HepG2 (cell line): ENCODE results near the gene NTMT1. TPM values are rescaled to one million over a fixed set of nuclear protein-coding genes. Genes with fewer than 3 reads are reported as not detected.

Experiments
- ASH2L ChIP-seq: fragments of 300-600, 200-600 bp; sonication (generic); IDR thresholded peaks from 2 replicates; pipeline ENCODE4 v1.7.0; 2017; ENCODE audit warnings: low read depth, mild to moderate bottlenecking, moderate library complexity, mixed read lengths, low read length; ENCODE audit not compliant: insufficient read length
- GLI4 ChIP-seq: sonication (generic); formaldehyde crosslinking; IDR thresholded peaks from 2 replicates; pipeline ENCODE4 v1.5.1; 2020; ENCODE audit warnings: missing genetic modification reagents, mild to moderate bottlenecking, moderate library complexity, borderline replicate concordance
- HES4 ChIP-seq: sonication (generic); formaldehyde crosslinking; IDR thresholded peaks from 2 replicates; pipeline ENCODE4 v1.9.0; 2021; ENCODE audit warnings: mild to moderate bottlenecking, missing genetic modification reagents, borderline replicate concordance
- HOXA3 ChIP-seq: sonication (generic); formaldehyde crosslinking; IDR thresholded peaks from 2 replicates; pipeline ENCODE4 v1.5.0; 2020; ENCODE audit warnings: missing genetic modification reagents
- JDP2 ChIP-seq: sonication (generic); formaldehyde crosslinking; IDR thresholded peaks from 2 replicates; pipeline ENCODE4 v1.8.1; 2022; ENCODE audit warnings: missing genetic modification reagents, borderline replicate concordance
- KDM1A ChIP-seq: IDR thresholded peaks from 2 replicates; pipeline ENCODE4 v1.6.1; 2016; ENCODE audit warnings: missing compliant biosample characterization
- NR1H2 ChIP-seq: sonication (generic); formaldehyde crosslinking; IDR thresholded peaks from 2 replicates; pipeline ENCODE4 v1.8.1; 2022; ENCODE audit warnings: low read depth, missing genetic modification reagents, borderline replicate concordance
- PAWR ChIP-seq: sonication (generic); formaldehyde crosslinking; IDR thresholded peaks from 2 replicates; pipeline ENCODE4 v1.4.0; 2020; ENCODE audit warnings: missing genetic modification reagents, mild to moderate bottlenecking, borderline replicate concordance
- PHF21A ChIP-seq: sonication (generic); formaldehyde crosslinking; IDR thresholded peaks from 2 replicates; pipeline ENCODE4 v1.5.0; 2020; ENCODE audit warnings: mild to moderate bottlenecking, missing genetic modification reagents
- SAFB2 ChIP-seq: sonication (generic); formaldehyde crosslinking; IDR thresholded peaks from 2 replicates; pipeline ENCODE4 v1.5.1; 2020; ENCODE audit warnings: missing genetic modification reagents, low read depth, mild to moderate bottlenecking, borderline replicate concordance
- SRSF1 ChIP-seq: fragments of 200-400 bp; formaldehyde crosslinking; optimal IDR thresholded peaks from 2 replicates; pipeline ENCODE3; 2017; ENCODE audit warnings: mild to moderate bottlenecking, low read depth, low read length, moderate library complexity
- ZFP37 ChIP-seq: sonication (generic); formaldehyde crosslinking; IDR thresholded peaks from 2 replicates; pipeline ENCODE4 v1.4.0; 2020; ENCODE audit warnings: missing genetic modification reagents, borderline replicate concordance
- ZFP41 ChIP-seq: sonication (generic); formaldehyde crosslinking; IDR thresholded peaks from 2 replicates; pipeline ENCODE4 v1.4.0; 2020; ENCODE audit warnings: mild to moderate bottlenecking, missing genetic modification reagents, borderline replicate concordance
- ZFP90 ChIP-seq: sonication (generic); formaldehyde crosslinking; IDR thresholded peaks from 2 replicates; pipeline ENCODE4 v1.8.0; 2022; ENCODE audit warnings: missing genetic modification reagents, mild to moderate bottlenecking, inconsistent platforms, borderline replicate concordance
- ZNF12 ChIP-seq: sonication (generic); formaldehyde crosslinking; IDR thresholded peaks from 2 replicates; pipeline ENCODE4 v1.5.0; 2020; ENCODE audit warnings: missing genetic modification reagents
- ZNF251 ChIP-seq: sonication (generic); formaldehyde crosslinking; IDR thresholded peaks from 2 replicates; pipeline ENCODE4 v1.9.0; 2021; ENCODE audit warnings: mild to moderate bottlenecking, missing genetic modification reagents
- ZNF296 ChIP-seq: sonication (generic); formaldehyde crosslinking; conservative IDR thresholded peaks from 2 replicates; pipeline ENCODE4 v1.5.0; 2020; ENCODE audit warnings: mild to moderate bottlenecking, missing genetic modification reagents
- ZNF326 ChIP-seq: sonication (generic); formaldehyde crosslinking; IDR thresholded peaks from 2 replicates; pipeline ENCODE4 v1.4.0; 2020; ENCODE audit warnings: missing genetic modification reagents, borderline replicate concordance
- ZNF577 ChIP-seq: sonication (generic); formaldehyde crosslinking; IDR thresholded peaks from 2 replicates; pipeline ENCODE4 v1.4.0; 2020; ENCODE audit warnings: mild to moderate bottlenecking, low read depth, missing genetic modification reagents, borderline replicate concordance
- ZNF761 ChIP-seq: sonication (generic); formaldehyde crosslinking; conservative IDR thresholded peaks from 2 replicates; pipeline ENCODE4 v1.4.0; 2020; ENCODE audit warnings: mild to moderate bottlenecking, missing genetic modification reagents
- ZNF775 ChIP-seq: sonication (generic); formaldehyde crosslinking; IDR thresholded peaks from 2 replicates; pipeline ENCODE4 v1.4.0; 2020; ENCODE audit warnings: missing genetic modification reagents, mild to moderate bottlenecking, moderate library complexity, borderline replicate concordance
- polyA plus RNA-seq, 8 experiments: library from polyadenylated mRNA; depleted of rRNA in 3 of 8; stranded (reverse) in 7 of 8; unstranded in 1 of 8; fragments of >200 nt; fragmentation: Illumina TruSeq in 4 of 8; extraction: Trizol in 4 of 8; gene quantifications; 2 replicates each; pipeline versions ENCODE4 v1.2.1 to v1.2.3, GENCODE V29; 2011 to 2016; ENCODE audit warnings: low read depth in 4 of 8, missing spikeins in 1 of 8, mixed read lengths in 1 of 8; ENCODE audit not compliant: insufficient read depth in 1 of 8
- total RNA-seq, 5 experiments: library from RNA; depleted of rRNA; stranded (reverse); fragments of >200 nt; fragmentation: Illumina TruSeq; extraction: Trizol; gene quantifications; 2 replicates each; pipeline ENCODE4 v1.2.3, GENCODE V29; 2016; ENCODE audit warnings: low read depth in 1 of 5
- TF ChIP-seq, protein P1 (sequence below): sonication (generic); formaldehyde crosslinking; IDR thresholded peaks from 2 replicates; pipeline ENCODE4 v1.8.0; 2022; ENCODE audit warnings: missing genetic modification reagents, mild to moderate bottlenecking, borderline replicate concordance
- TF ChIP-seq, protein P2 (sequence below): sonication (generic); formaldehyde crosslinking; IDR thresholded peaks from 2 replicates; pipeline ENCODE4 v1.5.0; 2020; ENCODE audit warnings: missing genetic modification reagents
- TF ChIP-seq, protein P3 (sequence below): sonication (generic); formaldehyde crosslinking; IDR thresholded peaks from 2 replicates; pipeline ENCODE4 v1.4.0; 2020; ENCODE audit warnings: missing genetic modification reagents

NTMT1 gene
- total and polyA plus RNA-seq, 2 of the 13 experiments (the other 11 are each of a cell fraction or from before 2014, with no cell fraction given): 49.1 to 53.8 TPM

DNA sequence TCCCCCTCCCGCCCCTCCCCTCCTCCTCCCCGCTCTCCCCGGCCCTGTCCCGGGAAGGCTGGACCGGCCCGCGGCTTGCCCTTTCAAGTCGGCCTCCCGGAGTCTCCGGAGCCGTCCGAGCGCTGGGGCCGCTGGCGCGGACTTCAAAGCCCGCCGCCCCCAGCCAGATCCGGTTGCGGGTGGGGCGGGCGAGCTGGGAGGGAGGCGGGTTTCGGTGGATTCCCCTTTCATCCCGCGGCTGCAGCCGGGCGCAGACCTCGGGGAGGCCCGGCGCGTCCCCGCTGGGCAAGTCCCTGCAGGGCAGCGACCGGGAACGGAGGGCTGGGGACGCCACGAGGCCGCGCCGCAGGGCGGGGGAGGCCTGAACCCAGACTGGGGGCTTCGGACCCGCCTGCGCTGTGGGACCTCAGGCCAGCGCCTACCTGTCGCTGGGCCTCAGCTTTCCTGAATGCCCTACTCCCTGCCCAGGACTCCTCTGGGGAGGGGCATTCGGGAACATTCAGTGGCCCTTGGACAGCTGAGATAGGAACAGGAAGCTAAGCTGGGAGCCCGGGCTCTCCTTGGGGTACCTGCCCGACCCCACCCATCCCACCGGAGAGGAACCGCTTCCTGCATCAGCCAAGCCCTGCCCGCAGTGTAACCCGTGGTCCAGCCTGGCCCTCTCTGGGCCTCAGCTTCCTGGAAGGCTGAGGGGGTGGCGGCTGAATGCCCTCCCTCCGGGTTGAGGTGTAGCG lies 28.4 kb upstream of the NTMT1 start (continued):
- TF ChIP-seq, protein P1, sequence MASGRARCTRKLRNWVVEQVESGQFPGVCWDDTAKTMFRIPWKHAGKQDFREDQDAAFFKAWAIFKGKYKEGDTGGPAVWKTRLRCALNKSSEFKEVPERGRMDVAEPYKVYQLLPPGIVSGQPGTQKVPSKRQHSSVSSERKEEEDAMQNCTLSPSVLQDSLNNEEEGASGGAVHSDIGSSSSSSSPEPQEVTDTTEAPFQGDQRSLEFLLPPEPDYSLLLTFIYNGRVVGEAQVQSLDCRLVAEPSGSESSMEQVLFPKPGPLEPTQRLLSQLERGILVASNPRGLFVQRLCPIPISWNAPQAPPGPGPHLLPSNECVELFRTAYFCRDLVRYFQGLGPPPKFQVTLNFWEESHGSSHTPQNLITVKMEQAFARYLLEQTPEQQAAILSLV (CRISPR knock-in tag): no peak
- TF ChIP-seq ASH2L (no peak), PHF21A (CRISPR knock-in tag) (peak; percentile 95), SRSF1 (no peak), ZNF12 (no peak), ZNF251 (no peak), HOXA3 (CRISPR knock-in tag) (peak; percentile 86), ZNF577 (0 out of 2 replicates have a peak, but pooled peaks have one; percentile 62), PAWR (no peak), ZFP41 (CRISPR knock-in tag) (peak; percentile 62; the same call in 1 of the 2 replicates), GLI4 (CRISPR knock-in tag) (peak; percentile 7; the same call in 1 of the 2 replicates), NR1H2 (no peak), SAFB2 (CRISPR knock-in tag) (no peak; the same call in 1 of the 2 replicates), ZFP90 (CRISPR knock-in tag) (peak; percentile 67; the same call in 1 of the 2 replicates), HES4 (CRISPR knock-in tag) (no peak), KDM1A (CRISPR knock-in tag) (peak; percentile 64; the same call in 1 of the 2 replicates), ZNF296 (peak; percentile 62; the same call in 1 of the 2 replicates), JDP2 (CRISPR knock-in tag) (no peak; the same call in 1 of the 2 replicates), ZNF761 (CRISPR knock-in tag) (no peak; the same call in 1 of the 2 replicates), ZNF775 (CRISPR knock-in tag) (peak; percentile 71; the same call in 1 of the 2 replicates), ZNF326 (CRISPR knock-in tag) (no peak), ZFP37 (CRISPR knock-in tag) (no peak)
- TF ChIP-seq, protein P2, sequence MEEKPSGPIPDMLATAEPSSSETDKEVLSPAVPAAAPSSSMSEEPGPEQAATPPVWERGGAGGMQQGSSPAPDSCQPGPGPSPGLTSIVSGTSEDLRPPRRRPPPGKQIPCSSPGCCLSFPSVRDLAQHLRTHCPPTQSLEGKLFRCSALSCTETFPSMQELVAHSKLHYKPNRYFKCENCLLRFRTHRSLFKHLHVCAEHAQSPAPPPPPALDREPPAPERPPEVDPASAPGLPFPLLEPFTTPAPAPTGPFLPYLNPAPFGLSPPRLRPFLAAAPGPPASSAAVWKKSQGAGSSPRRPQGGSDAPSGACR (CRISPR knock-in tag): peak; percentile 97
- TF ChIP-seq, protein P3, sequence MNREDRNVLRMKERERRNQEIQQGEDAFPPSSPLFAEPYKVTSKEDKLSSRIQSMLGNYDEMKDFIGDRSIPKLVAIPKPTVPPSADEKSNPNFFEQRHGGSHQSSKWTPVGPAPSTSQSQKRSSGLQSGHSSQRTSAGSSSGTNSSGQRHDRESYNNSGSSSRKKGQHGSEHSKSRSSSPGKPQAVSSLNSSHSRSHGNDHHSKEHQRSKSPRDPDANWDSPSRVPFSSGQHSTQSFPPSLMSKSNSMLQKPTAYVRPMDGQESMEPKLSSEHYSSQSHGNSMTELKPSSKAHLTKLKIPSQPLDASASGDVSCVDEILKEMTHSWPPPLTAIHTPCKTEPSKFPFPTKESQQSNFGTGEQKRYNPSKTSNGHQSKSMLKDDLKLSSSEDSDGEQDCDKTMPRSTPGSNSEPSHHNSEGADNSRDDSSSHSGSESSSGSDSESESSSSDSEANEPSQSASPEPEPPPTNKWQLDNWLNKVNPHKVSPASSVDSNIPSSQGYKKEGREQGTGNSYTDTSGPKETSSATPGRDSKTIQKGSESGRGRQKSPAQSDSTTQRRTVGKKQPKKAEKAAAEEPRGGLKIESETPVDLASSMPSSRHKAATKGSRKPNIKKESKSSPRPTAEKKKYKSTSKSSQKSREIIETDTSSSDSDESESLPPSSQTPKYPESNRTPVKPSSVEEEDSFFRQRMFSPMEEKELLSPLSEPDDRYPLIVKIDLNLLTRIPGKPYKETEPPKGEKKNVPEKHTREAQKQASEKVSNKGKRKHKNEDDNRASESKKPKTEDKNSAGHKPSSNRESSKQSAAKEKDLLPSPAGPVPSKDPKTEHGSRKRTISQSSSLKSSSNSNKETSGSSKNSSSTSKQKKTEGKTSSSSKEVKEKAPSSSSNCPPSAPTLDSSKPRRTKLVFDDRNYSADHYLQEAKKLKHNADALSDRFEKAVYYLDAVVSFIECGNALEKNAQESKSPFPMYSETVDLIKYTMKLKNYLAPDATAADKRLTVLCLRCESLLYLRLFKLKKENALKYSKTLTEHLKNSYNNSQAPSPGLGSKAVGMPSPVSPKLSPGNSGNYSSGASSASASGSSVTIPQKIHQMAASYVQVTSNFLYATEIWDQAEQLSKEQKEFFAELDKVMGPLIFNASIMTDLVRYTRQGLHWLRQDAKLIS (CRISPR knock-in tag): no peak
